IPS-18a (cell line): Measurements from ENCODE around the gene METTL1.
"Not testable (repeated sequence)": the region's sequence is repeated elsewhere in the genome, so short reads cannot be mapped to it uniquely, and the experiment has no call there.

ENCODE experiments used
- H3K27ac ChIP-seq: one replicate; pipeline ENCODE4 v1.5.1; 2013; ENCODE audit warnings: low read length
- H3K27me3 ChIP-seq: one replicate; pipeline ENCODE4 v1.6.1; 2013; ENCODE audit warnings: mild to moderate bottlenecking, low read length; ENCODE audit not compliant: control insufficient read depth, insufficient read depth
- H3K36me3 ChIP-seq: one replicate; pipeline ENCODE4 v1.6.1; 2013; ENCODE audit warnings: low read depth, low read length; ENCODE audit not compliant: control insufficient read depth
- H3K4me1 ChIP-seq: one replicate; pipeline ENCODE4 v1.6.1; 2013; ENCODE audit warnings: low read depth, low read length; ENCODE audit not compliant: control insufficient read depth
- H3K4me3 ChIP-seq: one replicate; pipeline ENCODE4 v1.5.1; 2013; ENCODE audit warnings: low read length
- H3K9ac ChIP-seq: one replicate; pipeline ENCODE4 v1.6.1; 2013; ENCODE audit warnings: mild to moderate bottlenecking, low read length, moderate library complexity
- H3K9me3 ChIP-seq: one replicate; pipeline ENCODE4 v1.6.1; 2013; ENCODE audit warnings: low read depth, low read length; ENCODE audit not compliant: control insufficient read depth

The METTL1 gene

GRCh38 chr12:57722716-57723629, 48.9 kb downstream of the METTL1 start:
- no peak overlapping the region for H3K9ac ChIP-seq
- no peak overlapping the region for H3K27ac ChIP-seq
- H3K27me3 ChIP-seq: peaks cover 49% of the 10 kb centered on the region
- H3K4me3 ChIP-seq: no peak overlapping the region
- no peaks in the 10 kb centered on the region for H3K4me1 ChIP-seq
- H3K36me3 ChIP-seq: peaks cover 9% of the 10 kb centered on the region
- H3K9me3 ChIP-seq: no peaks in the 10 kb centered on the region

DNA sequence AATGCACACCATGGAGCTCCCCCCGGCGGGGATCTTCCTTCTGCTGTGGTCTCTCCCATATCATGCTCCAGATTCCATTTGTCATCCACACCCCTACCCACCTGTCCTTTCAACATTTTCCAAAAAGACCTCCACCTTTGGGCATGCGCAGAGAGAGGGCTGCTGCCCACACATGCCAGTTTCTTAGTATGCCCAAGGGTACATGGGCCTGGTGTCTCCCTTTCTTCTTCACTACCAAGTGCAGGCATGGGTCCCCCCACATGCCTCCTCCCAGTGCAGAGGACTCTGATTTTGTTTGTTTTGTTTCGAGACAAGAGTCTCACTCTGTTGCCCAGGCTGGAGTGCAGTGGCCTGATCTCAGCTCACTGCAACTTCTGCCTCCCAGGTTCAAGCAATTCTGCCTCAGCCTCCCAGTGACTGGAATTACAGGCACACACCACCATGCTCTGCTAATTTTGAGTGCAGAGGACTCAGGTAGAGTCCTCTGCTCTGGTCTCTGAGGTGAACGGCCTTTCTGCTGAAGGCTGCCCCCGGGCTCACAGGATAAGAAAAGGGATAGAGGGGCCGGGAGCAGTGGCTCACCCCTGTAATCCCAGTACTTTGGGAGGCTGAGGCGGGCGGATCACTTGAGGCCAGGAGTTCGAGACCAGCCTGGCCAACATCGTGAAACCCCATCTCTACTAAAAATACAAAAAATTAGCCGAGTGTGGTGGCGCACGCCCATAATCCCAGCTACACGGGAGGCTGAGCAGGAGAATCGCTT, 49.9 kb downstream of the METTL1 start:
- Histone ChIP-seq H3K36me3 (peaks cover 11% of the 10 kb centered on the region), H3K27me3 (peaks cover 40% of the 10 kb centered on the region)
- not testable (repeated sequence) for H3K4me3 ChIP-seq, H3K4me1 ChIP-seq, H3K9me3 ChIP-seq, H3K9ac ChIP-seq, H3K27ac ChIP-seq

DNA sequence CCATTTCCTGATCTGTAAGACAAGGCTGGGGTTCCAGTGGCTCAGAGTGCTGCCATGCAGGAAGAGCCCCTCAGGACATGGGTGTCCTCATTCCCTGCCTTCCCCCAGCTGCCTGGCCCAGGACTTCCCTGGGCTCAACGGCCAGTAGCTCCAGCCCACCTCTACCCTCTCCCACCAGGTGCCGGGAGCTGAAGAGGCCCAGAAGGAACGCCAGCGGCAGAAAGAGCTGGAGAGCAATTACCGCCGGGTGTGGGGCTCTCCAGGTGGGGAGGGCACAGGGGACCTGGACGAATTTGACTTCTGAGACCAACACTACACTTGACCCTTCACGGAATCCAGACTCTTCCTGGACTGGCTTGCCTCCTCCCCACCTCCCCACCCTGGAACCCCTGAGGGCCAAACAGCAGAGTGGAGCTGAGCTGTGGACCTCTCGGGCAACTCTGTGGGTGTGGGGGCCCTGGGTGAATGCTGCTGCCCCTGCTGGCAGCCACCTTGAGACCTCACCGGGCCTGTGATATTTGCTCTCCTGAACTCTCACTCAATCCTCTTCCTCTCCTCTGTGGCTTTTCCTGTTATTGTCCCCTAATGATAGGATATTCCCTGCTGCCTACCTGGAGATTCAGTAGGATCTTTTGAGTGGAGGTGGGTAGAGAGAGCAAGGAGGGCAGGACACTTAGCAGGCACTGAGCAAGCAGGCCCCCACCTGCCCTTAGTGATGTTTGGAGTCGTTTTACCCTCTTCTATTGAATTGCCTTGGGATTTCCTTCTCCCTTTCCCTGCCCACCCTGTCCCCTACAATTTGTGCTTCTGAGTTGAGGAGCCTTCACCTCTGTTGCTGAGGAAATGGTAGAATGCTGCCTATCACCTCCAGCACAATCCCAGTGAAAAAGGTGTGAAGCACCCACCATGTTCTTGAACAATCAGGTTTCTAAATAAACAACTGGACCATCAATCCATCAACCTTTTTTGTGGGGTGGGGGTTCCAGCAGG, 51.0 kb downstream of the METTL1 start:
- Histone ChIP-seq H3K36me3 (peaks cover 11% of the 10 kb centered on the region), H3K27me3 (peaks cover 29% of the 10 kb centered on the region), H3K4me3 (no peak overlapping the region), H3K9ac (no peak overlapping the region), H3K4me1 (no peaks in the 10 kb centered on the region), H3K9me3 (no peaks in the 10 kb centered on the region), H3K27ac (no peak overlapping the region)

DNA sequence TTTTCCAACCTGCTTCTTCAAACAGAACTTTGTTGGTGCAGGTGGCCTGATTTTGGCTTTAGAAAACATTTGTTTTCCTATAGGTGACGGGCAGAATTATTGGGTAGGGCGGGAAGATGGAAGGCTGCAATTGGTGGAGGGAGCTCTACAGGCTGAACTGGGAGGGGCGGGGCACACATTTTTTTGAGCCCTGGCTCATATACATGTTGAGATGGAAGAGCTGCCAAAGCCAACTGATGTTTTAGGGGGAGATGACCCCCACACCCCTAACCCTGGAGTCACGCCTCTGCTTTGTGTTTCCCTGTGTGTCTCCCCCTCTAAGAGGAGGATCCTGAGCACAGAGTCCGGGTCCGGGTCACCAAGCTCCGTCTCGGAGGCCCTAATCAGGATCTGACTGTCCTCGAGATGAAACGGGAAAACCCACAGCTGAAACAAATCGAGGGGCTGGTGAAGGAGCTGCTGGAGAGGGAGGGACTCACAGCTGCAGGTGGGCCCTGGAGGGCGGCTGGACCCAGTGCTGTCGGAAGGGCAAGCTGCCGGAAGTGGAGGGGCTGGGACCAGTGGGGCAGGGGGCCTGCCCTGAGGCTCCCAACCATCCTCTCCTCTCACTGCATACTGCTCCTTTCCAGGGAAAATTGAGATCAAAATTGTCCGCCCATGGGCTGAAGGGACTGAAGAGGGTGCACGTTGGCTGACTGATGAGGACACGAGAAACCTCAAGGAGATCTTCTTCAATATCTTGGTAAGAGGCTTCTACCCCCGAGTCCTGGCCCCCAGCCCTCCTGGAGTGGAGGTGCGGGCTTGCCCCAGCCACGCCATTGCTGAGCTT, 51.9 kb downstream of the METTL1 start:
- Histone ChIP-seq H3K4me1 (no peaks in the 10 kb centered on the region), H3K36me3 (peaks cover 11% of the 10 kb centered on the region), H3K27me3 (peaks cover 21% of the 10 kb centered on the region), H3K9ac (no peak overlapping the region), H3K4me3 (no peak overlapping the region), H3K27ac (no peak overlapping the region), H3K9me3 (no peaks in the 10 kb centered on the region)

DNA sequence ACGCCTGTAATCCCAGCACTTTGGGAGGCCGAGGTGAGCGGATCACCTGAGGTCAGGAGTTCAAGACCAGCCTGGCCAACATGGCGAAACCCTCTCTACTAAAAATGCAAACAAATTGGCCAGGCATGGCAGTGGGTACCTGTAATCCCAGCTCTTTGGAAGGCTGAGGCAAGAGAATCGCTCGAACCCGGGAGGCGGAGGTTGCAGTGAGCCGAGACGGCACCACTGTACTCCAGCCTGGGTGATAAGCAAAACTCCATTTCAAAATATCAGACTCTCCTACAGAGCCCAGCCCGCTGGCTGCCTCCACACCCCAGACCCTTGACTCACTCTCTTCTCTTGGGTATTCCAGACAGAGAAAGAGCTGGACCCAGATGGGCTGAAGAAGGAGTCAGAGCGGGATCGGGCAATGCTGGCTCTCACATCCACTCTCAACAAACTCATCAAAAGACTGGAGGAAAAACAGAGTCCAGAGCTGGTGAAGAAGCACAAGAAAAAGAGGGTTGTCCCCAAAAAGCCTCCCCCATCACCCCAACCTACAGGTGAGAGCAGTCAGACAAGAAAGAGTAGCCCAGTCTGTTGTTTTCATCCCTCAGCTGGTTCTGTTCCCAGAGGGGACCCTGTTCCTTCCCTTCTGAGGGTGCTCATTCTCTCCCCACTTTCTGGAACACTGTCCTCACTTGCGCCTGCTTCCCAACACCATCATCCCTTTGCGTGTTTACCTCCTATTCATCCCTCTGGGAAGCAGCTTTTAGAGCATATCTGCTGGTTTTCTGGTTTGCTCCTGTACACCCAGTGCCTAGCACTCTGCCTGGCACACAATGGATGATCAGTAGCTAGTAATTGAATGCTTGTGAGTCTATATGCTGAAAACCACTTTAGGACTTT, 53.0 kb downstream of the METTL1 start:
- Histone ChIP-seq H3K9me3 (no peaks in the 10 kb centered on the region), H3K36me3 (peaks cover 11% of the 10 kb centered on the region), H3K27ac (no peak overlapping the region), H3K4me3 (no peak overlapping the region), H3K27me3 (peaks cover 10% of the 10 kb centered on the region), H3K4me1 (no peaks in the 10 kb centered on the region), H3K9ac (no peak overlapping the region)
